ENCODE results near the gene FOXO1.

Gene FOXO1

DNA sequence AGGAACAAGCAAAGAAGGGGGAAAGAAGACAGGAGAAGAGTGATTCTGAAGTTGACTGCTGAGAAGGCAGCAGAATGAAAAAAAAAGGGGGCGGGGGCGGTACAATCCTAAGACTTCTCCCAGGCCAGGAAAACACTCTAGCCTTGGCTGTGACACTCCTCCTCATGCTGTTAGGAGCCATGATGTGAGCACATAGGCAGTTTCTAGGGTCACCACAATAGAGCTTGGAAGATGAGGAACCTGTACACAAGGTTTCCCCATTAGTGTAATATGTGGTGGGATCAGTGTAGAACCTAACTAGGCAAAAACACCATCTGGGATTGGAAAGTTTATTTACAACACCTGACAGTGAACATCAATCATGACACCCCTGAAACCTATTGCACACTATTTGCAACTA, 86.9 kb downstream of the FOXO1 start:
- DNase-seq (ENCODE audit: low read depth in 3 of 3): no peak

DNA sequence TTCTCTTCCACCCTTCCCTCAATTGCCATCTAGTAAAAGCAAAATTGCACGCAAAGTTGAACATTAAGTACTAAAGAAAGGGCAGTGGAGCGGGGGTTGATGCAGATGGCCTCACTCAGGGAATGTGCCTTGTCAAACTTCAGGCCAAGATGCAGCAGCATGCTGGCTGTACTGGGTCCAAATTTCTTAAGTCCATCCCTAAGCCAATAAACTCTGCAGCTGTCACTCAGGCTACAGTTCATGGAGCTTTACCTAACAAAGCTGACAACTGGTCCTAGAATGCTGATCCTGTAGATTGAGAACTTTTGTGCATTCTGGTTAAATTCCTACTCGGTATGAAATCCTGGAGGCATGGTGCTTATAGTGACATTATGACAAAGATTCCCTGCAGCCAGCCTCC, 88.4 kb downstream of the FOXO1 start:
- DNase-seq (ENCODE audit: low read depth in 3 of 3): no peak

DNA sequence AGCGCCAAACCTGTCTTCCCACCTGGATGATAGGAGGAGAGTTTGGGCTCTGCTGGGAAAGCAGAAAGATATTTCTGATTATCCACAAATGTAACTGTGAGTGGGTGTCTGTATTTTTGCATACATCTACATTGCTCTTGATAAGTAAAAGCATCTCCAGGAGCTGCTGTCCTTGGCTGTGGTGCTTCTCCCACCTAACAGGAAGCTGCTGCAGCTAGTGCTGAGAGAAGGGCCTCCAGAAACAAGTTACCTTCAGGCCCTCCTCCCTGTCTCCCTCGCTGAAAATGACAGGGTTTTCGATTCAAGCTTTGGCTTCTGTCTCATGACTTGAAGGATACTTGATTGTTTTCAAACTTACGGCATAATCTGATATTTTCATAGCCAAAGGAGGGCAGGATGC, 90.1 kb downstream of the FOXO1 start:
- no peak for DNase-seq (ENCODE audit: low read depth in 3 of 3)

DNA sequence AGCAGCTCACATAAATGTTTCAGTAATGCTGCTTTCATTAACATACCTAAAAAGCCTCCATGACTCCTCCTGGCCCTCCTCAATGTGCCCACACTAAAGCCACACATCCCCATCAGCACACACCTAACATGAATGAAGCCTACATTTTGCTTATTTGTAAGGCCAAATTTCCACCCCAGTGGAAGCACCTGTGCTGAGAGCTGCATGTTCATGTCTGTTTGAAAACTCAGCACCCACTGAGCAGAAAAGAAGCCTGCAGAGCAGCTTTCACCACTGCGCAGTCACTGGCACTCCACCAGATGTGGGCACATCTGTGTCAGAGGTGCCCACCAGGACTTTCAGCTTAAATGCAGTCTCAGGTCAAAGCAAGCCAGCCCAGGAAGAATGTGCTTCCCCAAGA, 93.5 kb downstream of the FOXO1 start:
- DNase-seq (ENCODE audit: low read depth in 3 of 3): no peak

DNA sequence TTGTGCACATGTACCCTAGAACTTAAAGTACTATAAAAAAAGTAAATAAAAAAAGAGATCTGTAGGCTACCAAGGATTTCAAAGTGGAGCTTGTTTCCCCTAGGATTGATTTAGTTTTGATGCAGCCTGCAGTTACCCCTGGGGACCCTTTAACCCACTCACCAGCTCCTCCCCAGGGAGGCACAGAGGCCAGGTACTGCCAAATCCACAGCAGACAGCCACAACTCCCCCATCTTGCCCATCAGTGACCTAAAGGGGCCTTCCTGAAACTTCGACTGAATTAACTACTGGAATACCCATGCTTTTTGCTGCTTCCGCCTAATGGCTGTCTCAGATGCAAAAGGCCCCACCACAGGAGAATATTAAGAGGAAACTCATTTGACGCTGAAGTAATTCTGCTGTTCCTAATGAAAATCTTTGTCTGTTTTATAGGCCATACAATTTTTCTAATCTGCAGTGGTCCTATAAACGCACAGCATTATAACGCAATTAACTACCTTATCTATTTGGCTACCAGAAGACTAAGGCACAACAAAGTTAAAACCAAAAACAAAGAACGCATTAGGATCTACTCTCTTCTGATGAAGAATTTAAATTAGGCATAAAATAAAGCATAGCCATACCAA, 95.0 kb downstream of the FOXO1 start:
- DNase-seq (ENCODE audit: low read depth in 3 of 3): no peak

DNA sequence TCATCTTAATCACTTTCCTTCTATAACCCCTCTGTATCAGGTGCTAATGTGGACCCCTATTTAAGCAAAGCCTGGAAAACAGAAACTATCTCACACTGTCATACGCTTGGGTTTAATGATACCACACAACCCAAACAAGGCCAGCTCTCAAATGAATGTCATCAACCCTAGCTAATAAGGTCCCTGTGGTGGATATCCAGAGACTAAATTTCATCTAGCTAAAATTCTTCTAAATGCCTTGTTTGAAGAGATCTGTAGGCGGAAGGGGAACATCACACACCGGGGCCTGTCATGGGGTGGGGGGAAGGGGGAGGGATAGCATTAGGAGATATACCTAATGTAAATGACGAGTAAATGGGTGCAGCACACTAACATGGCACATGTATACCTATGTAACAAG, 95.5 kb downstream of the FOXO1 start:
- DNase-seq (ENCODE audit: low read depth in 3 of 3): no peak

DNA sequence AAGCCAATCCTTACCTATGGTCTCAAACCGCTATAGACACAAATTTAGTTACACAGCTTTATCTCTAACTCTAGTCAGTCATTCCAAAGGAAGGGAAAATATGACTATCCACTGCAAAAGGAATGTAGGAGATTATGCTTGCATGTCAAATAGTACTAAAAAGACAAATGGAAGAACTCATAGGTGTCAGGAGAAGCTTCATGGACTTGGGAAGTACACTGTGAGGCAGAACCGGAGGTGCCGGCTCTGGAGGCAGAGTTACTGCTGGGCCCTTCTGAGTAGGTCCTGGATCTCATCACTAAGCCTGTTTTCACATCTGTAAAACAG, 97.5 kb downstream of the FOXO1 start:
- no peak for DNase-seq (ENCODE audit: low read depth in 3 of 3)

DNA sequence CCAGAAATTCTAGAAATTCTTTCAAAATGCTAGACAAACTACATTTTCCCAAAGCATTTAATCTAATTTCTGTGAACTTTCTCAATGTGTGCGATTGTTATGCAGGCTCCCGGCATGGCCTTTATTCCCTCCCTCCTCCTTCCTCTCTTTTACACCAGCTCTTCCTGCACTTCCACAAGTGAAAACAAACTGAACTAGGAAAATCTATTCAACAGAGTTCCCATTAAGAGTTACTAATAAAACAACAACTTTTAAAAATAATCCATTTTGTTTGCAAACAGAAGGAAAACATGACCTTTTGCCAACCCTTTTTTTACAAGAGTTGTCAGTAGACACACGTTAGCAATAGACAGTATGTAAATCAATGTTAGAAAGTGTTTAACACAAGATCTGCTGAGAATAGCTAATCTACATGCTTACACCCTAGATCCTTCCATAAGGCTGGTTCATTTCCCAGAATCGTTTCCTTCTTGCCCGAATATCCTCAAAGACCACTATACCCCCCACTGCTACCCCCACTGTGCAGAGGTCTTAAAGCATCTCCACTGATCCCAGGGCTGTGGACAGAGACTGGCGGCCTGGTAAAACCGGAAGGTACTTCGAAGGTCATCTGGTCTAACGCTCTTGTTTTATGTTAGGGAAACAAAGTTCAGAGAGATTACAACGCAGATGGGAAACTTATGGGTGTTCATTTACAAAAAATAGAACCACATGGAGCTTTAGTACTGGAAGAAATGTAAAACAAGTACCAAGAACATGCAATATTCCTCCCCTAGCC, 98.0 kb downstream of the FOXO1 start:
- no peak for DNase-seq (ENCODE audit: low read depth in 3 of 3)

DNA sequence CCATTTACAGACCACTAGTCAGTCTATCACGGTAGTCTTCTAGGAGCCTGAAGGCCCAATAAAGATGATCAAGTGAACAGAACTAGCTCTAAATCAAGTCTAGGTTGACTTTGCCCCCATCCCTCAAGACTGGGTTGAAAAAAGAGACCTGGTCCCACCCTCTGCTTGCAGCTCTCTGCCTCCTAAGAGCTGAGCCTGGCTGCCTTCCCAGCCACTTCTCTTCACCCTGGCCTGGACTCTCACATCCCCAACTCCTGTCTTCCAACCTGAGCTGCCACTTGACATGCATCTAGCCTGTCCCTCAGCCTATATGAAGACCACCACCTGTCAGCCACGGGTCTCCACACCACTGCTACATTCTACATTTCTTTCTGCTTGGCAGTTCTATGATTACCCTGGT, 99.6 kb downstream of the FOXO1 start:
- DNase-seq (ENCODE audit: low read depth in 3 of 3): no peak

DNA sequence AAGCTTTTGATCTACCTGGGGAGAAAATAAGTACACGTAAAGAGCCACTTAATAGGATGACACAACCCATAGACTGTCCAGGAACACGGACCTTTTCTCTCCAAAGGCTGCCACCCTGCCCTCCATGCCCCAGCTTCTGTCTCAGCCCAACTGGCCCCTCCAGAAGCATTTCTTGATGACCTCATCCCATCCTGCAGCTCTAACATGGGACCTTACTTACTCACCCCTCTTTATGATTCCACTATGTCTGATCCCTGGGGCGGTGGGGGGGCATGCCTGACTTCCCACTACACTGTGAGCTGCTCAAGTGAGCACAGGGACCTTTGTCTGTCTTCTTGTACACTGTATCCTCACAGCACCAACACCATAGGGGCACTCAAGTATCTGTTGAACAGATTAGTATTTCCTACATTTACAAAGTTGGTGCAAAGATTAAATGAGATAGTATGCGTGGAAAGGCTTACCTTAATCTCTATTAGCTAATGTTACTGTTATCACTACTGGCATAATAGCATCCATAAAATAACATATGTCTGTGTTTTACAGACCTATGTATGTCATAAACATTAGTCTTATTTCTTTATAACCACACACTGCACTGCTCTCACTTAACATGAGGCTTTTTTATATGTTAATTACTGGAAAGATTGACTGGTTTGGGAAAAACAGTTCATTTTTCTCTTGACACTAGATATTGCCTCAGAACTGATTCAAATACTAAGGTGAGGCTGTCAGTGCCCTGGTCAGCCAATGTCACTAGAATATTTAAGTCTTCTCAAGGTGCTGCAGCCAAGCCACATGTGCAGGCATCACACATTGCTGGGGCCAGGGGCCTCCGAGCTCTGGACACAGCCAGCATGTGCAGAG, 100.9 kb downstream of the FOXO1 start:
- DNase-seq (ENCODE audit: low read depth in 3 of 3): no peak

DNA sequence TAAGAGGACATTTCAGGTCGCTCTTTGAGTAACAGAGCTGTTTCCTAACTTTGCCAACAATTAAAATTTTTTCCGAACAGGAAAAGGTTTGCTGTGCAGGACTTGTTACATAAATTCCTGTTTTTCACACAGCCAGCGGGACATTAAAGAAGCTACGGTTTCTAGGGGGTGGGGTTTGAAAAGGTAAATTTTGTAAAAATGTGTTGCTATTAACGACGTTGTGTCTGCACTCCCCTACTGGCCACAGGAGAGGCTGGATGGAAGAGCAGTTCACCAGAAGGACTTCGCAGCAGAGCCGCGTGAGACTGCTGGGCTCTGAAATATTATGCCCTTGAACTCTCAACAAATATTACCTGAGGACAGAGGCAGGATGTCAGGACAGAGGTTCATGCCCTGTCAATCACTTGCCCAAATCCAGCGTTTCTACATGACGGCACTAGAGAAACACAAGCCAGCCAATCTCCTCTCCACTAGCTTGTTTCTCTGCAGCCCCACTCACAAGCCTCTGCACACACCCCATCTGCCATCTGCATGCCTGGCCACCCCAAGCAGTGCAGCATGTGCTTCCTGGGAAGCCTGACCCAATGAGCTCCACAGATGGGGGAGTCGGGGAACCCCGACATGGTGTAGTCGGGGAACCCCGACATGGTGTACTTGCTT, 102.0 kb downstream of the FOXO1 start:
- no peak for DNase-seq (ENCODE audit: low read depth in 3 of 3)

DNA sequence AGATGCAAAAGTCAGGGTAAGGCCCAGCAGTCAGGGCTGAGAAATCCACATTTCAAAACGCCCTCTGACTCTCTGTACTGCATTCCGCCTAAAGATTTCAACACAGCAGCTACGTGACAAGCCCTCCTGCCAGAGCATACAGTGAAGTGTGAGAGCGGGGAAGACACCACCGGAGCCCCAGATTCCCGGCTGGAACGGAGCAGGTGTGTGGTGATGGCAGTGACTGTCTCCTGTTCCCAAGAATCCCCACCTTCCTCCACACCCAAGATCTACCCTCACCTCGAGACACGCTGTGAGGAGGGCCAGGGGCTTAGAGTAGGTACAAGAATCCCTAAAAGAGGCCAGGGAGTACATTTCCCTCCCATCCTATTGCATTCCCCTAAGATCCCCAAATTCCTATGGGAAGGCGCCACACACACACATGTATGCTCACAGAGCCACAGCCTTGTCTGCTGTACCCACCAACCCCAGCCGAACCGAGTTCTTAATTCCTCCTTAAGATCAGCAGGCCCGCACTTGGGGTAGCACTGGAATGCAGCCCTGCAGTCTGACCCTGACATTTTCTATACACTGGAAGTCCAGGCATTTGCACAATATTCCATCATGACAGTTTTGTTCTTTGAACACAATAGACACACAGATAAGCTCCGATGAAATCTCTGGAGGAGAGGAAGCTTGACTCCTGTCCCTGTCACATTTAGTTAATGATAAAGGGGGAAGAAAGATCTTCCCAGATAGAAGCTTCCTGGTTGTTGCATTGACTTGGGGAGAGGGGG, 102.9 kb downstream of the FOXO1 start:
- DNase-seq (ENCODE audit: low read depth in 3 of 3): no peak

DNA sequence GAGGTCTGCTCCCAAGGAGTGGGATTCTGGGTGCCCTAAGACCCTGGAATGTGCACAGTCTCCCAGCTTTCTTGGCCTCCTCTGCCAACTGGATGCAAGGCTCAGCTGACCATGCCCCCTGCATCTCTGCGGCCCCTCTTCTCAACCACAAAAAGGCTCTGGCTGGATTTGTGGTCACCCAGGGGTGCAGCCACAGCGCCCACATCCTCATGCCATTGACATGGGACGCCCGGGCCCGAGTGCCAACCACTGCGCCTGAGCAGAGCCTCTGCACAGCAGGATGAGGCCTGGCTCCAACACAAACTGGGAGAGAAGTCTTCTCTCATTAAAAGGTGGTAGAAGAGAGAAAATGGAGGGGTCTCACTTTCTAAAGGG, 103.5 kb downstream of the FOXO1 start:
- DNase-seq (ENCODE audit: low read depth in 3 of 3): no peak

DNA sequence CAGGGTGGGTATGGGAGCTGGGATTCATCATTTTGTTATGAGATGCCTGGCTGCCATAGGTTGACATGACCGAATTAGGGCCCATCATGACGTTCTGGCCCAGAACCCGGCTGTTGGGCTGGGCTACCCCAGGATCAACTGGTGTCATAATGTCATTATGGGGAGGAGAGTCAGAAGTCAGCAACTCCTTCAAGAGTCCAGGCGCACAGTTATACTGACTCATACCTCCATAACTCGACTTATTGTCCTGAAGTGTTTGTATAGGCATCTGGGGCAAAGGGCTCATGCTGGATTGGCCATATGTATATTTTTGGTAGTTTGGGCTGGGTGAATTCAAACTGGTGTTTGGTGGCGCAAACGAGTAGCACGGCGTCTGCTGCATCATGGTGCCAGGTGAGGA, 106.5 kb downstream of the FOXO1 start:
- no peak for DNase-seq (ENCODE audit: low read depth in 3 of 3)

DNA sequence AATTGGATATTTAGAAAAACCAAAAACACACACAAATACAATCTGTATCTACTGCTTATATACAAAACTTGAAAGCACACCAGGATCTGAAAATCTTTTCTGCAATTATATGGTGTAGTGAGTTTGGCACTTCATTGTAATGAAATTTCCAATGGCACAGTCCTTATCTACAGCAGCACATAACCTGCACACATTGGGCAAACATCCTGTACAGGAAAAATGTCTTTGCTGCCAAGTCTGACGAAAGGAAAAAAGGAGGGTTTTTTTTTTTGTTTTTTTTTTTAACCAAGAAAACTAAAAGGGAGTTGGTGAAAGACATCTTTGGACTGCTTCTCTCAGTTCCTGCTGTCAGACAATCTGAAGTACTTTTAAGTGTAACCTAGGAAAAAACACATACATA, 107.8 kb downstream of the FOXO1 start:
- DNase-seq (ENCODE audit: low read depth in 3 of 3): no peak

DNA sequence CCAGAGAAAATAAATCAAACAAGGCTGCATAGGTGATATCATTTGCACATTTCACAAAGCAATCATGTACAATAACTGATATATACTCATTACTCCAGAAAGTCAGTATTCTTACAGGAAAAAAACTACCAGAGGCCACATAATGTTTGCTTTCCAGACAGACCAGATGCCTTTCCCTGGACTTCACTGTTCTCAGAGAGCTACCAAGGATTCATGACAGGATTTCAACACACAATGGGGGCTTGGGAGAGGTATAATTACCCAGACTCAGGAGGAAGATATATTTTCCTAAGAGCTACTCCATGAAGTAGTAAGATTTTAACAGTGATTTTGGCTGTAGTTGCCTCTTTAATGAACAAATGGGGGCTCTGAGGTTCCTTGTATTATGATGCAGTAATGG, 110.0 kb downstream of the FOXO1 start:
- no peak for DNase-seq (ENCODE audit: low read depth in 3 of 3)

DNA sequence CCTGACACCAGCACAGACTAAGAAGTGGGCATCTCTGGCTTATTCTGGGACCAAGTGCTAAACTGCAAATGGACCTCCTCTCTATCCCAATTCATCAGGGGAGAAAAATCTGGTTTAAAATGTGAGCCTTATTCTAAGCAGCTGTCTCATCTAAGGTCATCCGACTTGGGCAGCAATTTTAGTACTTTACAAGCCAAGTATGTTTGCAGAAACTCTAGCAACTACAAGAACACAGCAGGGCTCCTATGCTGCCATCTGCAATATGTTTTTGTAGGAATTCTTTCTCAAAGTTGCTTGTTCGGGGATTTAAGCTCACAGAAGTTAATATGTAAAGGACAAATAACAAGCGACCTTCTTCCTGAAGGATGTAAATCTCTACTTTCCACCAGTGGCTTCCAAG, 113.1 kb downstream of the FOXO1 start:
- no peak for DNase-seq (ENCODE audit: low read depth in 3 of 3)

DNA sequence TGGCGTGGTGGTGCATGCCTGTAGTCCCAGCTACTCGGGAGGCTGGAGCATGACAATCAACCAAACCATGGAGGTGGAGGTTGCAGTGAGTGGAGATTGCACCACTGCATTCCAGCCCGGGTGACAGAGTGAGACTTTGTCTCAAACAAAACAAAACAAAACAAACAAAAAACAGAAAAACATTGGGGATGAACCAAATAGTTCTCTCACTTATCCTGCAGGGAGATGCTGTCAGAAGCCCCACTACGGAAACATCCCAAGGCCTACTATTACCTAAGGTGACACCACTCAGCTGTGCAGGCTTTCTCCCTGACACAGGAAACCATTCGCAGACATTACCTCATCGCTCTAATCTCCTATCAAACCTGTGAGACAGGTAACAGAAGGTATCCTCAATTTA, 113.5 kb downstream of the FOXO1 start:
- no peak for DNase-seq (ENCODE audit: low read depth in 3 of 3)

DNA sequence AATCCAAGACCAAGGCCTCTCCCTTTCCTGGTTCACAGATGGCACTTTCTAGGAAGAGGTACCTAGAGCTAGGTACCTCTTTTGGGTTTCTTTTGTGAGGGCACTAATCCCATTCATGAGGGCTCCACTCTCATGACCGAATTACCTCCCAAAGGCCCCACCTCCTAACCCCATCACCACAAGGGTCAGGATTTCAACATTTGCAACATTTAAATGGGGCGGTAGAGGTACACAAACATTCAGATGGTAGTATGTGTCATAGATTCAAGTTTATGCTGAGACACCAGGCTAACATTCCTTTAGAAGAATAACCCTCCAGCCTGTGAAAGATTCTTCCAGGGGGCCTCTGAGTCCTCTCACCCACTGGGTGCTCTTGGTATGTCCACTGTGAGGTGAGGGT, 116.3 kb downstream of the FOXO1 start:
- DNase-seq (ENCODE audit: low read depth in 3 of 3): no peak

DNA sequence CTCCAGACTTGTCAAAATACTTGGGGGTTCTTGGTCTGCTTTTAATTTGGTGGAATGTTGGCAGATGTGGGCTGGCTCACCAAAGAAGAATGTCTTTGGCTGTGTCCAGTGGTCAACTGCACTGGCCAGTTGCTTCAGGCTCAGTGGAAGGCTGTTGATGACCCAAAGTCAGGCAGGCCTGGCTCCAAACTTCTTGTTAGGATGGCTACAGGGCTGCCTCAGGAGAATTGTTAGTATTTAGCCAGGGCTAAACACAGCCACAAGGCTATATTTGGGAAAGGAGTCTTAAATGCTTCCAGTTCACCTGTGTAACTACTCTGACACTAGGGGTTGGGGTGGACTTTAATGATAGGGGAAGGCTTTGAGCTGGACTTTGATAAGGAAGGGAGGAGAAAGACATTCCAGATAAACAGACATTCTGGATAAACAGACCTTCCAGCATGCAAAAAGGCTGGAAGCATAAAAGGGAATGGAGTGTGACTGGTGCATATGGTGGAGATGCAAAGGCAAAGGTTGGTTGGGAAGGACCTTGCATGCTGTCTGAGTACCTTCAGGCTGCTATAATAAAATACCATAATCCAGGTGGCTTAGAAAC, 116.8 kb downstream of the FOXO1 start:
- DNase-seq (ENCODE audit: low read depth in 3 of 3): no peak

DNA sequence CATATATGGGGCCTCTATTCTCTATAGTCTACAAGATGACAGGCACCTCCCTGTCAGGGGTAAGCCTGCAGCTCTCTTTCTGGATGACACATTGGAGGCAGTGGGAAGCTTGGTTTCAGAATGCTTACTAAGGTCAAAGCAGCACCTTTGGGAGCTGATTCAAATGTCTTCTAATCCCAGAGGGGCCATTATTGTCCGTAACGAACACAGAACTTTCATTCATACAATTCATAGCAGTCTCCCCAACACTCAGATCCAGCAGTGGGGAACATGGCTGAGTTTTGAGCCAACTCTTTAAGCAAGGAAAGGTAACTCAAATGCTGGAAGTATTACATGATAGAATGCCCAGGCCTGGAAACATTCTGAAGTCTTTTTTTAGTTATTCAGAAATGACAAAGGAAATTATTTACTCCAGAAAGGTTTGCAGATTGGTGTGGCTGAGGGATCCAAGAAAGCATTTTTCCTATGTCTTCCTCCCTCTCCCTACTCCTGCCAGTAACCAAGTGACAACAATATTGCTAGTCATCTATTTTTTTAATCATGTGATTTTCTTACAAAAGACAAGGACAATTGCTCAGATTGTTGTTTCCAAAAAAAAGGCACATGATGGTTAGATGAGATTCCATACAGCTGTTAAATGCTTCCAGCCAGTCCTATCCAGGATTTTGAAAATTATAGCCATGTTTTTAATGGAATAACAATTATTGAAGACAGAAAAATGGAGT, 118.7 kb downstream of the FOXO1 start:
- no peak for DNase-seq (ENCODE audit: low read depth in 3 of 3)
